ENCODE measurements around the gene FILIP1L.

Gene FILIP1L

GRCh38 chr3:99882436-99883137, 231.7 kb downstream of the FILIP1L start:
- FAIRE-seq: no peak

DNA sequence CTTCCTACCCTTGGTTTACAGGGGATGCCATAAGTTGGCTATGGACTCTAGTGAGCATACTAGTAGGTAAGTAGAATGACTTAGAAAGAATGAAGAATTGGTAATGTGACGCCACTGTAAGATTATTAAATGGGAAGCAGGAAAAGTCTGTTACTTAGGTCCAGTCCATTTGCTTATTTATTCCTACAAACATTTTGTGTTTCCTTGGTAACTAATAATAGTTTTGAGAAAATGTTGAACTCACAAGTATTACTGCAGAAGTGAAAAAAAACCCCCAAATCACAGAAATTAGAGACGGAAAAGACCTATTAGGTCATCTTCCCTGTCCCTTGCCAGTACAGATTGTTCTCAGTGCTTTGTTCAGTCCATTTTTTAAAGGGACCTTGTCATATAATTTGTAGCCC, 233.2 kb downstream of the FILIP1L start:
- no peak for FAIRE-seq

DNA sequence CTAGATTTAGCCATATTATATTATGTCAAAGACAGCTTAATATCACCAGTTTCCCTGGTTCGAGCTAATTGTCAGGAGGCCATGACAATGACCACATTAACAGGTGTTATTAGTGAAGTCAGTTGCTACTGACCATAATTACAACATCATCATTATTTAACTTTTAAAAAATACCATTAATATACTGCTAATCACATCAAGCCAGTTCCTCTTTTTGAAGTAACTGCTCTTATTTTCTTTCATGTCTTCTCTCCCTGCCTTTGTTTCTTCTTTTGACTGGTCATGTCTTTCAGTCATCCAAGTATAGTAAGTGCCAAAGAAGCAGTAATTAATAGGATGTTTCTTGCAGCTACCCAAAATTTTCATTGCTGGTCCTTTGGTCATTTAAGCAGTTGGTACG, 235.0 kb downstream of the FILIP1L start:
- no peak for FAIRE-seq

GRCh38 chr3:99878005-99878404, 236.3 kb downstream of the FILIP1L start:
- no peak for FAIRE-seq

DNA sequence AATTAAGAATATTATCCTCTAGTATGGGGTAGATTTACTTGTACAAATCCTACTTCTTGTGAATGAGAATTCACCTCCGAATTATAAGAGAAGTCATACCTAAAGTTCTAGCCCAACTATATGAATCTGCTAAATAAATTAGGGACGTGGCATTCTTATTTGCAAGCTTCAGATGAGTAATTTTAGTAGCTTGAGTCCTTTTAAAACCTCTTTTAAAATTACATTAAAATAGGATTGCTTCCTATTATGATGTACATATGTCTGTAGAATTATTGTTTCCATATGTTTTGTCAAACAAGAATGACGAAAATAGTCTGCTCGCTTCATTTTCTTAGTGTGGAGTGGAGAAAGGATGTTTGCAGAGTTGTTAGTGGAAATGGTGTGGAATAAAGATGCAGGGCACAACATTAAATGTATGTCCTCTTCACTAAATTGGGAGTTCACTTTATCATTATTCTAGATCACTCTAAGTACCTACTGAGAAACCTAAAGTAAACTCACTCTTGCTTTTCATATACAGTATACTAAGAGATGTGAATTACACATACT, 237.2 kb downstream of the FILIP1L start:
- no peak for FAIRE-seq

- FAIRE-seq: no peak
Observed at GRCh38 chr3:99875929-99876841, 238.1 kb downstream of the FILIP1L start.

DNA sequence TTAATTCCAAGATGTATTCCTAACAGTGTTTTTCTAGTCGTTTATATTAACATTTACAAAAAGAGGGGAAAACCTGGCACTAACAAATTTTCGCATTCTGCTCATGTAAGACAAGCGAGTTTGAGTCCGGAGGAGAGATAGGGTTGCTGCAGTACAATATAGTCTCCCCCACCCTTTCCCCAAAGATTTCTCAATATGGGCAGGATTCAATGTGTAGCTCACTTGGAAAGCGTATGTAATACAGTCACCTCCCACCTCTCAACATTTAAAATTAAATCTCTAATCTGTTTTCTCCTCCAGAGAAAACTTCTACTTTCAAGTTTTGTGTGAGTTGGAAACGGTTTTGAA, 238.7 kb downstream of the FILIP1L start:
- no peak for FAIRE-seq

- FAIRE-seq: no peak
Observed at GRCh38 chr3:99874237-99875002, 239.9 kb downstream of the FILIP1L start.

DNA sequence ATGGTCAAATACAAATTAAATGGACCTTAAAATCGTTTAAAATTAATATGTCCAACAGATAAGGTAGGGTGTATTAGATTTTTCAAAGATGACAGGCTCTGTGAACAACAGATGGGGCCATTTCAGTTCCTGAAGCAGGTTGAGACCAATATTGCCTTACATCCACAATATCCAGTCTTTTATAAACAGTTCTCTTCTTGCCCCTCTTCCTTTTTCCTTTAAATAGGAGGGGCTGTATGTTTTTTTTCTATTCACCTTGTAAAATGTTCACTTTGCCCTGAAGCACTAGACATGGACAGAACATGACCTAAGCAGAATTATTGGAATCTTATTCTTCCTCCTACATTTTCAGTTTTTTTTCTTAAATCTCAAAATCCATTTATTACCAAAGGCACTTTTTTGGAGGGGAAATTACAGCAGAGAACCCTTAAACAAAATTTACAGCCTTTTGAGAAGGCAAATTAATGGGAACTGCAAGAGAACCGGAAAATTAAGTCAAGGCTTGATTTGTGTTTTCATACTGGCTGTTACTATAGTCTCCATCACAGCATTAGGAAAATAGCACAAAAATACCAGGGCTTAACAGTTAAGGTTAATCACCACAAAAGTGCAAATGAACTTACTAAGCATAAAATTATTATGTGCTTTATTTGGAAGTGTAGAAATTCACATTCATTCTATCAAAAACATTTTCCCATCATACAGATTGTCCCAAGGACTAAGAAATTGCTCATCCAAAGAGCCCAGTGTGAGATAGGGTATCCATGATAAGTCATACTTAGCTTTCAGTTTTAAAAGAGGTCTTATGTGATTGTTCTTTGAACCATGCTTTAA, 240.8 kb downstream of the FILIP1L start:
- FAIRE-seq: no peak

DNA sequence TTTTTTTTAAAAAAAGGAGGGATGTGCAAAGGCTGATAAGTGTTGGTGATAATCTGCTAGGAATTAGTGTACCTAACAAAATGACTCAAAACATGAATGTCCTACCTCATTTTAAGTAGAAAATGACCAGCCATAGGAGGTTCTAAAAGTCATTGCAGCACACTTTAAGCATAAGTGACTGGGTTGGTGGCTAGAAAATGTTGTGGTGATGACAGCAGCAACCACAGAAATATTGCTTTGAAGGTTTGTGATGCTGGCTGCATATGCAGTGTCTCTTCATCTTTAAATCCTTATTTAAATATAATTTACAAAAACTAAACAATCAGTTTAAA, 241.4 kb downstream of the FILIP1L start:
- FAIRE-seq: no peak

- no peak for FAIRE-seq
Observed at GRCh38 chr3:99871231-99872045, 242.9 kb downstream of the FILIP1L start.

- no peak for FAIRE-seq
Observed at GRCh38 chr3:99870712-99871111, 243.6 kb downstream of the FILIP1L start.

- FAIRE-seq: no peak
Observed at GRCh38 chr3:99869621-99870020, 244.7 kb downstream of the FILIP1L start.

DNA sequence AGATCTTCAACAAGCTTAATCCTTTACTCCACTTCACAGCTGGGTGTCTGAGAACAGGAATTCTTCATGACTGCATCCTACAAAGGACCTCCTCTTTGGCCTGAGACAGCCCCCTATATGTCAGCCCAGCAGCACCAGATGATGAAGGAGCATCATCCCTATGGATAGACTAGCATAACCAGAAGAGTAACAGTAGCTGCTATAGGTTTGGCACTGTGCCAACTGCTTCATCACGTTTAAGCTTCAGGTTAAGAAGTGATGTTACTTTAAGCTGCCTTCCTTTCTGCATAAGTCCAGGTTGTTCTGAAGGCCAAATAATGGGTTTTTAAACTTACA, 246.0 kb downstream of the FILIP1L start:
- no peak for FAIRE-seq

DNA sequence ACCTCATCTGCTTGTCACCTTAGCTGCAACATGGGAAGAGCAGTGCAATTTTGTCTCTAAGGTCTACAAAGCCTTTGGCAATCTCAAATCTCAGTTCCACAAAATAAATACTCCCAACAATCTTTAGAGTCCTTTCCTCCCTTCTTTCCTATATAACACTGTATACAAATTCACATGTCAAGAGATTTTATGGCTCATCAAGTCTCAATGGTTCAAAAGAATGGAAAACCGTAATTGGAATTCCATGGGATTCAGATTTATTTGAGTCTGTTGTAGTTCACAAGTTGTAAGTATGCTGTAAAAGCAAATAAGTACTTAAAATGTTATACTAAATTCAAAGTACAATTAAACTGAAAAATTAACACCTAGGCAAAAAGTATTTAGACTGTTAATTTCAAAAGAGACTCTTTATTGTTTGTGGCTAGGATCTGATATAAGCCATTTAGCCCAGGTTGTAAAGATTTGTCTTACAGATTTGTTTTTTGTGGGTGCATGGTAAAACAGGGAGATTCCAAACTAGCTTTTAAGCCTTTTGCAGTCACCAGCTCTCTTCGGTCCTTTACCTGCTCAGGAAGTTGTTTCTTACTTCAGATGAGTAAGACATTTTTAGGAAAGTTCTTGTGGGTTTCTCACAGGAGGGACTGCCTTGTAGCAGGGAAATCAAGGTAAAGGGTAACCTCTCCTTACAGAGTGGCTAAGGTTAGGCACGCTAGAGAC, 246.5 kb downstream of the FILIP1L start:
- no peak for FAIRE-seq

DNA sequence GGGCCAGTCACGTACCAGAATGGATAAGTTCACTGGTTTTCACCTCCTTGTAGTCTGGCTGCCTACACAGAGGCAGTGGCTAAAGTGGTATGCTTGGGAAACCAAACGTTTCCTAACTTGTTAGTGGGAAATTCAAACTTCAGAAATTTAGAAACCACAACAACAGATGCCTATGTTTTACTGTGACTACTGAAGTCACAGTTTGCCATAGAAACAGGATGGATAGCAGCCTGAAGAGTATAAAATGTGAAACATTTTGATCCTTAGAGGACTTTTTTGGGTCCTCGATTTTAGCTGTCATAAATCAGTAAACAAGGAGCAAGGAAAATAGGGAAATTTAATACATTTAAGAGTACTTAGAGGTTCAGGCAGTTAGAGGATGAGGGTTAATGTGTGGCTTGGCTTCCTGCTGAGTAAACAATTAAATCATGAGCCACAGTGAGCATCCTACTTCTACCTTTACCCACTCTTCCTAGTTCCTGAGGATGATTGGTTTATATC, 248.0 kb downstream of the FILIP1L start:
- FAIRE-seq: no peak

- no peak for FAIRE-seq
Observed at GRCh38 chr3:99865321-99865720, 249.0 kb downstream of the FILIP1L start.

DNA sequence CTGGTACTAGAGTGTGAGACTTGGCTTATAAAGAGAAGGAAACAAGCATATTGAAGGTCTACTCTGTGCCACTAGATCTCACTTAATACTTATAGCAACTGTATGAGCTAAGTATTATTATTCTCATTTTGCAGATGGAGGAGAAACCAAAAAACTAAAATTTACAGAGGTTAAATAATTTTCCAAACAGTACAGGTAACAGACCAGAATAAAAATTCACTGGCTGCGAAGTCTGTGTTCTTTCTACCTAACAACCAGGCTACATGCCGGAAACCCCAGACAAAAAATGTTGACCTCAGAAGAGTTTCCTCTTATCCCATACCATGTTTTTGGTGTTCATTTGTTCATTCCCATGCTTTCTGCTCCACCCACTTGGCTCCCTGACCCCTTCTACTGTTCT, 250.0 kb downstream of the FILIP1L start:
- no peak for FAIRE-seq

DNA sequence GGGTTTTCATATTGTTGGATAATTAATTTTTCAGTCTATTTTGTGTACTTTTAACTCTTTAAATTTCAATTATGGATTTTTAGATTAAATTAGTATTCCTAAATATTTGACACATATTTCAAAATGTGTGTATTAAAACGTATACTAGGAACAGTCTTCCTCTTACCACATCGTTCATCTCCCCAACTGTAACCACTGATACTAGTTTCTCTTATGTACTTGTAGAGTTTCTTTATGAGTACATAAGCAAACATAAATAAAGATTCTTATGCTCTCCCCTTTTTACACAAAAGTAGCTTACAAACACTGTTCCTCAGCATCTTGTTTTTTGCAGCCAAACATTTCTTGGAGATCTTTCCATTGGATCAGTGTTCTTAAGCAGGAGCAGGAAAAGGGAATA, 250.7 kb downstream of the FILIP1L start:
- no peak for FAIRE-seq

DNA sequence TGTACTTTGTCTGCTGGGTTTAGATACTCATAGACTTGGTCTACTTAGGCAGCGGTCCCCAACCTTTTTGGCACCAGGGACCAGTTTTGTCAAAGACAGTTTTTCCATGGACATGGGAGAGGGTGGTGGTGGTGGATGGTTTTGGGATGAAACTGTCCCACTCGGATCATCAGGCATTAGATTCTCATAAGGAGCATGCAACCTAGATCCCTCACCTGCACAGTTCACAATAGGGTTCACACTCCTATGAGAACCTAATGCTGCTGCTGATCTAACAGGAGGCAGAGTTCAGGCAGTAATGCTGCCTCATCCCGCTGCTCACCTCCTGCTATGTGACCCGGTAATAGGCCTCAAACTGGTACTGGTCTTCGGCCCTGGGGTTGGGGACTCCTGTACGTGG, 251.3 kb downstream of the FILIP1L start:
- FAIRE-seq: no peak

GRCh38 chr3:99862208-99862607, 252.1 kb downstream of the FILIP1L start:
- FAIRE-seq: no peak

Data from A204.1 (cell line).